OCI-LY7 (cell line): ENCODE data around the gene GPRC5C.
"Not testable (repeated sequence)": the region's sequence is repeated elsewhere in the genome, so short reads cannot be mapped to it uniquely, and the experiment has no call there.

Experiments used
- EZH2phosphoT487 ChIP-seq: fragments of 200-600 bp; sonication (generic); IDR thresholded peaks from 2 replicates; pipeline ENCODE4 v1.6.1; 2018; ENCODE audit warnings: low read depth, borderline replicate concordance, mild to moderate bottlenecking, mixed run types, antibody characterized with exemption, low read length, moderate library complexity, mixed read lengths
- TF ChIP-seq, protein P1 (sequence below): fragments of 200-600 bp; sonication (generic); conservative IDR thresholded peaks from 2 replicates; pipeline ENCODE4 v1.5.1; 2014; ENCODE audit warnings: mild to moderate bottlenecking, antibody characterized with exemption, low read length, moderate library complexity, mixed read lengths

DNA sequence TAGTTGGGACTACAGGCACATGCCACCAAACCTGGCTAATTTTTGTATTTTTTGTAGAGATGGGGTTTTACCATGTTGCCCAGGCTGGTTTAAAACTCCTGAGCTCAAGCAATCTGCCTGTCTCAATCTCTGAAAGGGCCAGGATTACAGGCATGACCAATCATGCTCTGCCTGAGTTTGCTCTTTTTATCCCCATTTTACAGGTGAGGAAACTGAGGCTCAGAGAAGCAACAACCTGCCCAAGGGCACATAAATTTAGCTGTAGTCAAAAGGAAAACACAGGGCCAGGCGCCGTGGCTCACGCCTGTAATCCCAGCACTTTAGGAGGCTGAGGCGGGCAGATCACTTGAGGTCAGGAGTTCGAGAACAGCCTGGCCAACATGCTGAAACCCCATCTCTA lies 26.6 kb upstream of the GPRC5C start:
- TF ChIP-seq, protein P1, sequence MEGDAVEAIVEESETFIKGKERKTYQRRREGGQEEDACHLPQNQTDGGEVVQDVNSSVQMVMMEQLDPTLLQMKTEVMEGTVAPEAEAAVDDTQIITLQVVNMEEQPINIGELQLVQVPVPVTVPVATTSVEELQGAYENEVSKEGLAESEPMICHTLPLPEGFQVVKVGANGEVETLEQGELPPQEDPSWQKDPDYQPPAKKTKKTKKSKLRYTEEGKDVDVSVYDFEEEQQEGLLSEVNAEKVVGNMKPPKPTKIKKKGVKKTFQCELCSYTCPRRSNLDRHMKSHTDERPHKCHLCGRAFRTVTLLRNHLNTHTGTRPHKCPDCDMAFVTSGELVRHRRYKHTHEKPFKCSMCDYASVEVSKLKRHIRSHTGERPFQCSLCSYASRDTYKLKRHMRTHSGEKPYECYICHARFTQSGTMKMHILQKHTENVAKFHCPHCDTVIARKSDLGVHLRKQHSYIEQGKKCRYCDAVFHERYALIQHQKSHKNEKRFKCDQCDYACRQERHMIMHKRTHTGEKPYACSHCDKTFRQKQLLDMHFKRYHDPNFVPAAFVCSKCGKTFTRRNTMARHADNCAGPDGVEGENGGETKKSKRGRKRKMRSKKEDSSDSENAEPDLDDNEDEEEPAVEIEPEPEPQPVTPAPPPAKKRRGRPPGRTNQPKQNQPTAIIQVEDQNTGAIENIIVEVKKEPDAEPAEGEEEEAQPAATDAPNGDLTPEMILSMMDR: not testable (repeated sequence)
- not testable (repeated sequence) for TF ChIP-seq EZH2phosphoT487
